SH-SY5Y (cell line): ENCODE measurements around the gene RALA.

ENCODE experiments used
- GATA2 ChIP-seq: IDR thresholded peaks from 2 replicates; pipeline ENCODE4 v1.6.1; 2011; ENCODE audit warnings: mild to moderate bottlenecking, low read depth, low read length
- GATA3 ChIP-seq: IDR thresholded peaks from 2 replicates; pipeline ENCODE4 v1.6.1; 2011; ENCODE audit warnings: low read depth, mild to moderate bottlenecking, low read length, moderate library complexity

DNA sequence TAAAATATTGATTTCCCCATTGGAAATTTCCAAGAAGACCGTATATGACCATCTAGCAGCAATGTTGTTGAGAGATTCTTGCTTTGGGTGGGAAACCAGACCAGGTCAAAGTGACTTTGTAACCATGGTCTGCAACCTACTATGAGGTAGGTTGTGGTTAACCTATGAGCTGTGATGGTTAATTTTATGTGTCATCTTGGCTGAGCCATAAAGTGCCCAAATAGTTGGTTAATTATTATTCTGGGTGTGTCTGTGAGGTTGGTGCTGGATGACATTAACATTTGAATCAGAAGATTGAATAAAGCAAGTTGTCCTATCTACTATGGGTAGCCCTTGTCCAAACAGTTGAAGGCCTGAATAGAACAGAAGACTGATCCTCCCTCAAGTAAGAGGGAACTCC lies 18.3 kb upstream of the RALA start:
- TF ChIP-seq GATA2, result no peak
- TF ChIP-seq GATA3, result no peak
